Esophagus squamous epithelium (tissue), 4 donors: ENCODE results near the gene REPS2.

Experiments
- CTCF ChIP-seq, 6 experiments: fragments of 450-650 bp in 4 of 6; fragments of 200-600 bp in 2 of 6; sonication (generic) in 2 of 6; IDR thresholded peaks; one replicate each; pipeline ENCODE4 v1.5.1; 2016 to 2019; ENCODE audit warnings: antibody characterized with exemption in 6 of 6, mild to moderate bottlenecking in 4 of 6, moderate library complexity in 4 of 6
- POLR2A ChIP-seq, 4 donors: fragments of 450-650 bp; IDR thresholded peaks; one replicate each; pipeline ENCODE4 v1.6.1; 2017; ENCODE audit warnings: antibody characterized with exemption in 4 of 4, mild to moderate bottlenecking in 4 of 4, moderate library complexity in 3 of 4

DNA sequence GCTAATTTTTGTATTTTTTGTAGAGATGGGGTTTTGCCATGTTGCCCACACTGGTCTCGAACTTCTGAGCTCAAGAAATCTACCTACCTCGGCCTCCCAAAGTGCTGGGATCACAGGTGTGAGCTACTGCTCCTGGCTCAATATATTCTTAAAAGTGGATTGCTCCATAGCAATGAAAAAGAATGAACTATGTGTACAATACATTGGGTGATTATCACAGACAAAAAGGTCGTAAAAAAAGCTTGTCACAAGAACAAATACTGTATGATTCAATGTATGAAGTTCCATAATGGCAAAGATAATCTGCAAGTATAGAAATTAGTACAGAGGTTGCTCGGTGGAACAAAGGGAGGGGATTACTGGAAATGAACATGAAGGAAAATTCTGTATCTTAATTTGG, 70.7 kb downstream of the REPS2 start:
- TF ChIP-seq CTCF (IDR thresholded peaks at IDR 0.05) = no peak
- TF ChIP-seq POLR2A (IDR thresholded peaks at IDR 0.05) = no peak
